HUES48 (cell line): ENCODE measurements around the gene ADSS2.

ENCODE experiments used
- H3K27ac ChIP-seq: one replicate; pipeline ENCODE4 v1.7.0; 2013; ENCODE audit warnings: low read depth, low read length, inconsistent platforms
- H3K27me3 ChIP-seq: 2 replicates; pipeline ENCODE4 v1.6.1; 2013; ENCODE audit warnings: mild to moderate bottlenecking, low read length; ENCODE audit not compliant: control insufficient read depth, insufficient read depth
- H3K36me3 ChIP-seq: 2 replicates; pipeline ENCODE4 v1.6.1; 2013; ENCODE audit warnings: low read length; ENCODE audit not compliant: control insufficient read depth, insufficient read depth
- H3K4me1 ChIP-seq: 2 replicates; pipeline ENCODE4 v1.6.1; 2013; ENCODE audit warnings: mild to moderate bottlenecking, low read length; ENCODE audit not compliant: control insufficient read depth, insufficient read depth
- H3K4me3 ChIP-seq: 2 replicates; pipeline ENCODE4 v1.5.1; 2013; ENCODE audit warnings: mild to moderate bottlenecking, low read depth, low read length
- H3K9ac ChIP-seq: 2 replicates; pipeline ENCODE4 v1.6.1; 2013; ENCODE audit warnings: mild to moderate bottlenecking, low read depth, low read length, moderate library complexity
- H3K9me3 ChIP-seq: 2 replicates; pipeline ENCODE4 v1.6.1; 2013; ENCODE audit warnings: low read length; ENCODE audit not compliant: control insufficient read depth, insufficient read depth

ADSS2 gene

DNA sequence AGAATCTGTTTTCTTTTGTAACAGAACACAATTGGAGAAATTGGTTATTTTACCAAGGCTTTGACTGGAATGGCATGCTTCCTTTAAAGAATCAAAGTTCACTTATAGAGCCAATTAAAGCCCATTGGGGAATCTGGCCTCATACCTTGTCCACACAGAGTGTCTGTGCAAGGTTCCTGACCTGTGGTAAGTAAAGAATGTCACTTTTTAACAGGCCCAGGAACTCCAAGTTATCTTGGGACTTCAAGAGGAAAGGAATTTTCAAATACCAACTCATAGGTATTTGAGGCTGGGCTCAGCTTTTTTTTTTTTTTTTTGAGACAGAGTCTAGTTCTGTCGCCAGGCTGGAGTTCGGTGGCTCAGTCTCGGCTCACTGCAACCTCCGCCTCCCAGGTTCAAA is 7.1 kb upstream of the ADSS2 start:
- no peaks in the 10 kb centered on the region for H3K36me3 ChIP-seq
- H3K9ac ChIP-seq: no peak overlapping the region
- no peak overlapping the region for H3K27ac ChIP-seq
- peaks cover 6% of the 10 kb centered on the region; the same call in 1 of the 2 replicates for H3K9me3 ChIP-seq
- H3K4me3 ChIP-seq: no peak overlapping the region
- H3K27me3 ChIP-seq: no peaks in the 10 kb centered on the region
- peaks cover 30% of the 10 kb centered on the region for H3K4me1 ChIP-seq

DNA sequence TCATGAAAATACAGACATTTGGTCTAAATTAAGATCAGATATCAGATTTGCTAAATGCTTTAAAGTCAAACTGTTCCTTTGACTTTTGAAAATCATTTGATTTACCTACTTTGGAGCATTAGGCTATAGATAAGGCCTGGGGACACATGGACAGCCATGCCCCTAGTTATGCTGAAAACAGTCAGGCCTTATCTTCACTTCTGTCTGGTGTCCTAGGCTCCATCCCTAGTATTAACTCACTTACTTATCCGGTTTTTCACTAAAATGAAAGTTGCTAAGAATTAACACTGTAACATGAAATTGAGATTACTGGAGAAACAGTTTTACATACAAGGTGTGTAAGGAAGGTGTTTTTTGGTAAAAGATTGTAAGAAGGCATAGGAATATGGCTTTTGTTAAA is 4.9 kb upstream of the ADSS2 start:
- H3K4me1 ChIP-seq: peaks cover 36% of the 10 kb centered on the region
- no peak overlapping the region for H3K27ac ChIP-seq
- H3K4me3 ChIP-seq: no peak overlapping the region
- H3K27me3 ChIP-seq: no peaks in the 10 kb centered on the region
- H3K9ac ChIP-seq: no peak overlapping the region
- peaks cover 6% of the 10 kb centered on the region; the same call in 1 of the 2 replicates for H3K9me3 ChIP-seq
- no peaks in the 10 kb centered on the region for H3K36me3 ChIP-seq

DNA sequence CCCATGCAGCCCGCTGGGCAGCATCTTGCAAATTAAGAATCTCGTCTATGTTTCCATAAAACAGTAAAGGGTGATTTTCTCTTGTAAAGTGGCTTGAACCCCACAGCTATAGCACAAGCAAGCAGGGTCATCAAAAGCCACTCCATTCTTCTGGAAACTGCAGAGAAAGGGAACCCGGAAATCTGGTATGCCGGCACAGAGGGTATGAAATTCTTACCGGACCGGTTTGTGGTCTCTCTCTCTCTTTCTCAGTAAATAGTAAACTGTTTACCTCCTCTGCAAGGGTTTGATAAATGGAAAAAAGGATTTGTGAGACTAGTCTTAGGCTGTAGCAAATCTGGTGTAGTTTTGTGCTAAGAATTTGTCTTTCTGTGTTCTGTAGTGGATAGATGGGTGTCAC is 2.7 kb upstream of the ADSS2 start:
- H3K9ac ChIP-seq: no peak overlapping the region
- peaks cover 44% of the 10 kb centered on the region for H3K4me1 ChIP-seq
- peak overlapping the region; percentile 76 for H3K27ac ChIP-seq
- peaks cover 4% of the 10 kb centered on the region; the same call in 1 of the 2 replicates for H3K9me3 ChIP-seq
- peaks cover 5% of the 10 kb centered on the region; the same call in 1 of the 2 replicates for H3K36me3 ChIP-seq
- no peaks in the 10 kb centered on the region for H3K27me3 ChIP-seq
- H3K4me3 ChIP-seq: peak overlapping the region; percentile 6; the same call in 1 of the 2 replicates

DNA sequence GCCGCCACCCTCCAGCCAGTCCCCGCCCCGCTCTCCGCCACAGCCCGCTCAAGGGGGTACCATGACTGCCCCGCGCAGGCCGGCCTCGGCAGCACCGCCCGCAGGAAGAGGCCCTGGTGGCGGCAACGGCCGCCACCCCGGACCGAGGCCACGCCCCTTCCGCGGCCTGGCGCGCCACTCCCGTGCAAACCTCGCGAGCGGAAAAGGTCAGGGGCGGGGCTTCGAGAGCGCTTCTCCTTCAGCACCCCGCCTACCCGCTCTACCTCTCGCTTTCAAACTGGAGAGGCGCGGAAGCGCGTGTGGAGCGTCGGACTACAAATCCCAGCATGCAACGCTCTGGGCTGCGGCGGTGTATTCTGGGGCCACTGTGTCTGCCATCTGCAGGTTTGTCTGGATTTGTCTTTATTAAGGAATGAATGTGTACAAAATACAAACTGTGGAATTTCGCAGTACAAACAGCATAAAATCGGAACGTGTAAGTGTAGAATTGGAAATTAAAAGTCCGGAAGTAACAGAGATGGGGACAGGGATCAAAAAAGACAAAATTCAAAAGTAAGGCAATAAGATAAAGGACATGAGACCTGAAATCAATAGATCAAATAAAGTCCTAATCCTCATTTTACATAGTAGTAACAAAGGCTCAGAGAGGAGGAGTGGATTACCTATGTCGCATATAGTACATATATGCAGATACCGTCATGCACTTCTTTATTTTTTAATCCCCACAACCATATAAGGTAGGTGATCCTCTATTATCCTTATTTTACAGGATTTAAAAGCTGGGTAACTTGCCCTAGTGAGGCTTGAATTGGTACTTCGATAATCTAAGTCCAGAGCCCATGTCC is 464 bp upstream of the ADSS2 start:
- Histone ChIP-seq H3K27me3 (no peaks in the 10 kb centered on the region), H3K4me1 (peaks cover 67% of the 10 kb centered on the region), H3K9ac (no peak overlapping the region), H3K36me3 (peaks cover 8% of the 10 kb centered on the region; the same call in 1 of the 2 replicates), H3K4me3 (peak overlapping the region; percentile 94), H3K27ac (peak overlapping the region; percentile 93), H3K9me3 (no peaks in the 10 kb centered on the region)

DNA sequence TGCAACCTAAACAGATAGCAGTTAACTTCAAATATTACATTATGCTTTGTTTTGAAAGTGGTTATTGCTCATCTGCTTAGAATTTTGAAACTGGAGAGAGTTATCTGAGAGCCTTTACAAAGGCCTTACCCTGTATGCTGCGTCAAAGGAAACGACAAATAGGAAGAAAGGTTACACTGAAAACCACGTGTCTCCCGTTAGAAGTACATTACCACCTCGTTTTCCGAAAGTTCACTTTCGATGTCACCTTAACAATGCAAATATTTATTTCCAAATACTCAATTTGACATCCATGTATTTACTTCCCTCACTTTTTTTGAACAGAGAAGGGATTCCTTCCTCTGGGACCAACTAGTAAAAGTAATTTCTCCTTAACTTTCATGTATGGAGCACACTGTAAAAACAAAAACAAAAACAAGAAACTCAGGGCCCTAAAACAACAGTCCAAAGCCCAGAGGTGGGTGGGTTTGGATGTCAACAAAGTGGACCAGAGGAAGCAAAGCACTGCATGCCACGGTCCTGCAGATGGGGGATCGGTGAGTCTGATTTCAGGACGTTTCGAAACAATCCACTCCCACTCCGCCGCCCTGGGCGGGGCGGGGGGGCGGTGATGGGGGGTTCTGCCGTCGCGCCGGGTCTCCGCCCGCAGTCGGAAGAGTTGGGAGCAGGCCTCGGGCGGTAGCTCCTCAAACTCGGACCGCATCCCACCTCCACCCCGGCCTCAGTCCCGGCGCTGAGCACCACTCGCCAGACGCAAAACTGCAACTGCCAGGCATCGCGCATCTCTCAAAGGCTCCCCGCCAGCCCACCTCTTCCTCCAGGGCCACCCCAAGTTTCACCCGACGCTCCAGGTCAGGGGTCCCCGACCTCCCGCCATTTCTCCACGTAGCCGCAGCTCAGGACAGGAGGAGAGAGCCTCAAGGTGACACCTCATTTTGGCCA is 841 bp downstream of the ADSS2 start:
- Histone ChIP-seq H3K9me3 (no peaks in the 10 kb centered on the region), H3K9ac (peak overlapping the region; percentile 88), H3K27me3 (no peaks in the 10 kb centered on the region), H3K36me3 (peaks cover 8% of the 10 kb centered on the region; the same call in 1 of the 2 replicates), H3K27ac (peak overlapping the region; percentile 93), H3K4me1 (peaks cover 74% of the 10 kb centered on the region), H3K4me3 (peak overlapping the region; percentile 94)

DNA sequence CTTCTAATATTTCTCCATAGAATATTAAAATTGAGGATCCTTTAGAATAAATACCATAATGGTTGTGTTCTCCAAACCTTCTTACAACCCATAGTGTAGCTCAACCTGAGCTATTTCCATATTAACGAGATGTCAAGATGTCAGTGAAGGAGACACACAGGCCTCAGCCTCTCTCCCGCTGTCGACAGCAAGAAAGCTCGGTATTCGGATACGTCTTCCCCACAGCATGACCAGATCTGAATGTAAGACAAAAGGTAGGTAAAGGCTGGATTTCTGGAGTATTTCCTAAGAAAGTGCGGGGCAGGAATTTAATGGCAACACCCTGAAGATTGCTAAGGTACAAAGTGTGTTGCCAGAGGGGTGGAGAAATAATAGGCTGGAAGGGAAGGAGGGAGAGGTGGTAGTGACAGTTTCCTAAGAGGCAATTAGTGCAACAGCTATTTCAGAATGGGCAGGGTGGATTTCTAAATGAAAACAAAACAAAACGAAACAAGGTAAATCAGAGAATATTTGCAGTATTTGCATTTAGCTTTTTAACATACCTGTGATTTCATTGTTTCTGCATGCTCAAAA is 1.7 kb downstream of the ADSS2 start:
- peaks cover 8% of the 10 kb centered on the region; the same call in 1 of the 2 replicates for H3K36me3 ChIP-seq
- peaks cover 74% of the 10 kb centered on the region for H3K4me1 ChIP-seq
- H3K27me3 ChIP-seq: no peaks in the 10 kb centered on the region
- no peaks in the 10 kb centered on the region for H3K9me3 ChIP-seq
- H3K4me3 ChIP-seq: peak overlapping the region; percentile 94
- H3K27ac ChIP-seq: no peak overlapping the region
- H3K9ac ChIP-seq: no peak overlapping the region

DNA sequence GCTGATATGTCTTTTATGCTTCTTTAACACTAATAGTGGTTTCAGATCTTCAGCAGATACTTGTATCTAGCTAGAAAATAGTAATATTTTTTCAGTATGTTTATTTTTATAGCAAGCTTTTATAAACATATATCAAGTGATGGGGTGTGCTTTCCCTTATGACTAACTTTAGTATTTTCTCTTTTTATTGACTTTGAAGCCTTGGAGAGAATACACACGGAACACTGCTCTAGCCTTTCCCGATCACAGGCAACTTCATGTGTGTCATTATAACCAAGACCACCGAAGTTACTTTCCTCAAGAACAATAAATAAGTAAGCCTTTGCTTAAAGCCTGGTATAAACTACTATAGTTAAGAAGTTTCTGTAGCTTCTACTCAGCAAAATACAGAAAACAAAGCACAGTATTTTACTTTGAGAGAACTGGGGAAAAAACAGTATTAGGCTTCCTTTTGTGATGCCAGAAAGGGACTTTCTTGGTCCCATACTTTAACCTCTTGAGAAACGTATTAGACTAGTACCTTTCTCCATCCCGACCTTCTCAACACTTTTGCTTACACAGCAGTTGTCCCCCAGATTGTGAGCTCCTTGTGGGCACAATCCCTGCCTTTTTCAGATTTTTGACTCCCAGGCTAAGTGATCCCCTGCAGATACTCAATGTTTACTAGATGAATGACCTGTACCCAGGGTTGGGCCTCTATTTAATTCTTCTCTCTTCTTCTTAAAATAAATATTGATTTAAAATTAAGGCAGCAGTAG is 3.3 kb downstream of the ADSS2 start:
- Histone ChIP-seq H3K4me3 (peak overlapping the region; percentile 94; the same call in 1 of the 2 replicates), H3K36me3 (peaks cover 13% of the 10 kb centered on the region; the same call in 1 of the 2 replicates), H3K27me3 (no peaks in the 10 kb centered on the region), H3K4me1 (peaks cover 66% of the 10 kb centered on the region), H3K9me3 (no peaks in the 10 kb centered on the region), H3K27ac (peak overlapping the region; percentile 21), H3K9ac (no peak overlapping the region)

DNA sequence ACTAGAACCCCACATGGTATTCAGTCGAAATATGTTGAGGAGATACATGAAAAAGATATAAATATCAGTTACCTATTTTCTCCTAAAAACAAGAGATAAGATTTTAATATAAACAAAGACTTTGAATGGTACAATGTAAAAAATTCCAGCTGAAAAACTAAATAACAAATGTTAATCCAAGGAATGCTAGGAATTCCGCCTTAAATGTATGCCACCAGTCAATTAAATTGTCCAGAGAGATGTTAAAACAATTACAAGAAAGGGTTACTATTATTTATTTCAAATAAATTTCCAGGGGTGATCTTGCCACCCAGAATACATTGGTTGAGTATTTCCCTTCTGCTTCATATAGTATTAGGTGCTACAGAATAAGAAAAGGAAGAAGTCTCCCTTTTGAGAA is 4.2 kb downstream of the ADSS2 start:
- Histone ChIP-seq H3K4me3 (peak overlapping the region; percentile 30; the same call in 1 of the 2 replicates), H3K27ac (peak overlapping the region; percentile 46), H3K9ac (no peak overlapping the region), H3K27me3 (no peaks in the 10 kb centered on the region), H3K9me3 (no peaks in the 10 kb centered on the region), H3K36me3 (peaks cover 14% of the 10 kb centered on the region; the same call in 1 of the 2 replicates), H3K4me1 (peaks cover 66% of the 10 kb centered on the region)

DNA sequence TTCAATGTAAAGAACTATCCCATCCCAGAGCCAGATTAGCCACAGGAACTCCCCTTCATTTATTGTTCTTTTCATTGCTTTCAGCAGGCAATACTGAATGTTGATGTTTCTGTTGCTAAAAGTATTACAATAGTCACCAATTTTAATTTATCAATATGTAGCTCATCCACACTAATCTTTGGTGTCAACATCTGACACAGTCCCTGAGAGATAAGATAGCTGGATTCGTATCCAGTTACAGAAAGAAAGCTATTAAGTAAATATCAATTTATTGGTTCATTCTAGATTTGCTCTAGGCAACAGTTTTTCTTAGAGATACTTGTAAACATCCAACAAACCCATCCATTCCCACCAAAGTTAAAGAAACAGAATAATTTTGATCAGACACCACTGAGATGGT is 4.7 kb downstream of the ADSS2 start:
- Histone ChIP-seq H3K9me3 (no peaks in the 10 kb centered on the region), H3K4me3 (no peak overlapping the region), H3K4me1 (peaks cover 62% of the 10 kb centered on the region), H3K36me3 (peaks cover 14% of the 10 kb centered on the region; the same call in 1 of the 2 replicates), H3K9ac (no peak overlapping the region), H3K27ac (peak overlapping the region; percentile 46), H3K27me3 (no peaks in the 10 kb centered on the region)
